PC-9 (cell line): ENCODE results near the gene TTC28. TPM values are rescaled to one million over a fixed set of nuclear protein-coding genes. Genes with fewer than 3 reads are reported as not detected.

Source experiments
- BruUV-seq: library from RNA; stranded (reverse); fragments of 400-500 nt; replicated peaks from 2 replicates; lab custom pipeline; 2021; lab: Mats Ljungman, UMichigan
- CTCF ChIA-PET: fragments of 300-600 bp; sonication (Branson Sonifier 250); formaldehyde crosslinking; loops from one replicate; lab custom pipeline; 2022; ENCODE audit warnings: antibody characterized with exemption; lab: Charles Lee
- POLR2A ChIA-PET: fragments of 300-600 bp; sonication (Branson Sonifier 250); formaldehyde crosslinking; loops from one replicate; lab custom pipeline; 2022; ENCODE audit warnings: antibody characterized with exemption; ENCODE audit not compliant: unreplicated experiment; lab: Charles Lee
- DNase-seq, 2 experiments: peaks; one replicate each; pipeline versions ENCODE4 v3.0.0 to v3.0.0-alpha.2; 2015 to 2022; ENCODE audit warnings: mixed read lengths in 1 of 2
- H2AFZ ChIP-seq: fragments of 200-600 bp; sonication (generic); 2 replicates; pipeline ENCODE4 v1.8.1; 2017; ENCODE audit warnings: antibody characterized with exemption
- H3F3A ChIP-seq: fragments of 200-600 bp; sonication (generic); 2 replicates; pipeline ENCODE4 v1.8.1; 2017; ENCODE audit warnings: antibody characterized with exemption, mild to moderate bottlenecking, low read depth; ENCODE audit not compliant: insufficient read depth
- H3K27ac ChIP-seq: fragments of 200-600 bp; sonication (generic); 2 replicates; pipeline ENCODE4 v1.6.1; 2016; ENCODE audit warnings: mixed run types
- H3K27me3 ChIP-seq: fragments of 200-600 bp; sonication (generic); 2 replicates; pipeline ENCODE4 v1.6.1; 2016; ENCODE audit warnings: low read depth, mixed run types; ENCODE audit not compliant: insufficient read depth
- H3K36me3 ChIP-seq: fragments of 200-600 bp; sonication (generic); 2 replicates; pipeline ENCODE4 v1.6.1; 2016; ENCODE audit warnings: low read depth, mixed run types
- H3K4me1 ChIP-seq: fragments of 200-600 bp; sonication (generic); replicated peaks from 2 replicates; pipeline ENCODE4 v1.6.1; 2016; ENCODE audit warnings: mixed run types; ENCODE audit not compliant: insufficient read depth
- H3K4me2 ChIP-seq: fragments of 200-600 bp; sonication (generic); 2 replicates; pipeline ENCODE4 v1.6.1; 2017; ENCODE audit warnings: mixed run types
- H3K4me3 ChIP-seq: fragments of 200-600 bp; sonication (generic); 2 replicates; pipeline ENCODE4 v1.6.1; 2016; ENCODE audit warnings: mixed run types
- H3K79me2 ChIP-seq: fragments of 200-600 bp; sonication (generic); 2 replicates; pipeline ENCODE4 v1.6.1; 2017; ENCODE audit warnings: low read depth, mixed run types
- H3K9me2 ChIP-seq: fragments of 200-600 bp; sonication (generic); 2 replicates; pipeline ENCODE4 v1.8.1; 2017; ENCODE audit warnings: mild to moderate bottlenecking; ENCODE audit not compliant: insufficient read depth
- H3K9me3 ChIP-seq: fragments of 200-600 bp; sonication (generic); 2 replicates; pipeline ENCODE4 v1.8.1; 2016; ENCODE audit warnings: low read depth; ENCODE audit not compliant: insufficient read depth
- H4K20me1 ChIP-seq: fragments of 200-600 bp; sonication (generic); 2 replicates; pipeline ENCODE4 v1.8.1; 2017; ENCODE audit not compliant: insufficient read depth
- EZH2 ChIP-seq: fragments of 200-600 bp; sonication (generic); IDR thresholded peaks from 2 replicates; pipeline ENCODE4 v1.8.0; 2017; ENCODE audit warnings: antibody characterized with exemption, low read depth
- intact Hi-C: fragments of 100-400 bp; cut with micrococcal nuclease; formaldehyde crosslinking; loops from one replicate; pipeline ENCODE4 v1.10.0; 2022; ENCODE audit not compliant: unreplicated experiment
- total RNA-seq: library from RNA; stranded (reverse); gene quantifications from 2 replicates; pipeline ENCODE4 v1.2.3, GENCODE V29; 2021
- TF ChIP-seq, protein P1 (sequence below): fragments of 200-600 bp; sonication (generic); conservative IDR thresholded peaks from 2 replicates; pipeline ENCODE4 v1.6.1; 2017; ENCODE audit warnings: mixed run types, antibody characterized with exemption, mild to moderate bottlenecking, moderate library complexity

Gene TTC28
- total RNA-seq, 1 experiment from 2014 or later, result 6.7 TPM

DNA sequence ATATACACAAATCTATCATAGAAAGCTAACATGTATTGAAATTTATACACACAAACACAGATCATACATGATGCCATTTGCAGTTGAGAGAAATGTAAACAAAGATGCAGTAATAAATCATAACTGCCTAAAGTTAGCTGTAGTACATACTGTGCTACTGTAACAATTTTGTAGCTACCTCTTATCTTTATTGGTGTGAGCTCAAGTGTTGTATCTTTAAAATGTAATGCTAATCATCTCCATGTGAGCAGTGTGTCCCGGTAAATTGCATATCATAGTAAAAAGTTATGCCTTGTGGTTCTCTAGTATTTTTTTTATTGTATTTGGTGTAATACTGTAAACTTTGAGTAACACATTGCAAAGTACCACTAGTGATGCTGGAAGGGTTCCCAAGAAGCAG lies 743.7 kb downstream of the TTC28 start:
- no peaks in the 10 kb centered on the region for H3F3A ChIP-seq
- ChIA-PET POLR2A (no interaction called here), CTCF (no interaction called here)
- H3K4me1 ChIP-seq, result no peaks in the 10 kb centered on the region
- no peak overlapping the region for H2AFZ ChIP-seq
- no peak for TF ChIP-seq EZH2
- TF ChIP-seq, protein P1, sequence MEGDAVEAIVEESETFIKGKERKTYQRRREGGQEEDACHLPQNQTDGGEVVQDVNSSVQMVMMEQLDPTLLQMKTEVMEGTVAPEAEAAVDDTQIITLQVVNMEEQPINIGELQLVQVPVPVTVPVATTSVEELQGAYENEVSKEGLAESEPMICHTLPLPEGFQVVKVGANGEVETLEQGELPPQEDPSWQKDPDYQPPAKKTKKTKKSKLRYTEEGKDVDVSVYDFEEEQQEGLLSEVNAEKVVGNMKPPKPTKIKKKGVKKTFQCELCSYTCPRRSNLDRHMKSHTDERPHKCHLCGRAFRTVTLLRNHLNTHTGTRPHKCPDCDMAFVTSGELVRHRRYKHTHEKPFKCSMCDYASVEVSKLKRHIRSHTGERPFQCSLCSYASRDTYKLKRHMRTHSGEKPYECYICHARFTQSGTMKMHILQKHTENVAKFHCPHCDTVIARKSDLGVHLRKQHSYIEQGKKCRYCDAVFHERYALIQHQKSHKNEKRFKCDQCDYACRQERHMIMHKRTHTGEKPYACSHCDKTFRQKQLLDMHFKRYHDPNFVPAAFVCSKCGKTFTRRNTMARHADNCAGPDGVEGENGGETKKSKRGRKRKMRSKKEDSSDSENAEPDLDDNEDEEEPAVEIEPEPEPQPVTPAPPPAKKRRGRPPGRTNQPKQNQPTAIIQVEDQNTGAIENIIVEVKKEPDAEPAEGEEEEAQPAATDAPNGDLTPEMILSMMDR, result no peak
- H3K27ac ChIP-seq, result no peak overlapping the region
- H3K79me2 ChIP-seq, result no peaks in the 10 kb centered on the region
- no peak overlapping the region for H3K4me3 ChIP-seq
- no peak overlapping the region for H3K4me2 ChIP-seq
- H3K36me3 ChIP-seq, result no peaks in the 10 kb centered on the region
- no peaks in the 10 kb centered on the region for H3K9me3 ChIP-seq
- no TSS peak for BruUV-seq
- H3K27me3 ChIP-seq, result no peaks in the 10 kb centered on the region
- no peaks in the 10 kb centered on the region for H4K20me1 ChIP-seq
- H3K9me2 ChIP-seq, result no peaks in the 10 kb centered on the region
- no peak for DNase-seq
- intact Hi-C loops, result no loop called here

DNA sequence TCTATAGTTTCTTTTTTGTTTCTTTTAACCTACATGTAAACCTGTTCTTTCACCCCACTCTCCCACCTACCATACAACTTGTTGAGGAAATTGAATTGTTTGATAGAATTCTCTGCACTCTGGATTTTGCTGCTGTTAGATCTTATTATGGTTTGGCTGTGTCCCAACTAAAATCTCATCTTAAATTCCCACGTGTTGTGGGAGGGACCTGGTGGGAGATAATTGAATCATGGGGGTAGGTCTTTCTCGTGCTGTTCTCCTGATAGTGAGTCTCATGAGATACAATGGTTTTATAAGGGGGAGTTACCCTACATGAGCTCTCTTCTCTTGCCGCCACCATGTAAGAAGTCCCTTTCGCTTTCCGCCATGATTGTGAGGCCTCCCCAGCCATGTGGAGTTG lies 745.6 kb downstream of the TTC28 start:
- Histone ChIP-seq H3K4me1 (no peaks in the 10 kb centered on the region), H3K27me3 (no peaks in the 10 kb centered on the region), H2AFZ (no peak overlapping the region), H3K27ac (no peak overlapping the region), H4K20me1 (no peaks in the 10 kb centered on the region), H3K4me3 (no peak overlapping the region), H3K4me2 (no peak overlapping the region), H3K9me2 (no peaks in the 10 kb centered on the region), H3K36me3 (no peaks in the 10 kb centered on the region), H3K79me2 (no peaks in the 10 kb centered on the region), H3F3A (no peaks in the 10 kb centered on the region), H3K9me3 (no peaks in the 10 kb centered on the region)
- no TSS peak for BruUV-seq
- intact Hi-C loops, result no loop called here
- DNase-seq, result no peak
- CTCF ChIA-PET, result no interaction called here
- TF ChIP-seq, protein P1, result no peak
- TF ChIP-seq EZH2, result no peak
- POLR2A ChIA-PET, result interaction anchor here (0.7 kb wide), 1 partner anchor 62 kb away, joined by 7 read pairs; no protein-coding TSS in a partner anchor

DNA sequence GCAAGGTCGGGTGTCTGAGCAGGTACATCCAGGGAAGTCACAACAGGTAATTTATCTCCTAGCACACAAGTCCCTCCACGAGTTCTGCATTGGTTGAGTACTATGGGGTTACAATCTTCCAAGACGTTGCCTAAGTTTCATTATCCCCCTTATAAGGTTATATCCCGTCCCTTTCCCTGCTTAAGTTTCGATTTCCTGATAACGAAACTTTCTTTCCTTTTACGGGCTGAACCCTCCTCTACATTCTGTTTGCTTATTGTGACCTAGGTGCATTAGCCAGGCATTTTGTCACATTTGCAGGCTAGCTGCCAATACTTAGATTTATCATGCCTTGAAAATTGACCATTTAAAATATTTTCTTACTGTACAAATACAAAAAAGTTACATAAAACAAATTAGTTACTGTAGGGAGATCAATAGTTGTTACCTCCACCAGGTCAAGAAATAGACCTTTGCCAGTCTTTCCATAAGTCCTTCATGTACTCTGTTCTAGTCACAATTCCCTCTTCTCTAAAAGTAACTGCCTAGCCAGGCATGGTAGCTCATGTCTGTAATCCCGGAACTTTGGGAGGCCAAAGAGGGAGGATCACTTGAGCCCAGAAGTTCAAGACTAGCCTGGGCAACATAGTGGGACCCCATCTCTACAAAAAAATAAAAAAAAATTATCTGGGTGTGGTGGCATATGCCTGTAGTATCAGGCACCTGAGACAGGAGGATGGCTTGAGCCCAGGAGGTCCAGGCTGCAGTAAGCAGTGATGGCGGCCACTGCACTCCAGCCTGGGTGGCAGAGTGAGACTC lies 746.3 kb downstream of the TTC28 start:
- no peaks in the 10 kb centered on the region for H3K36me3 ChIP-seq
- no peak for TF ChIP-seq EZH2
- TF ChIP-seq, protein P1, result no peak
- DNase-seq, result no peak
- no peaks in the 10 kb centered on the region for H3K79me2 ChIP-seq
- H3K4me3 ChIP-seq, result no peak overlapping the region
- H3K27me3 ChIP-seq, result no peaks in the 10 kb centered on the region
- no peaks in the 10 kb centered on the region for H3K4me1 ChIP-seq
- no peaks in the 10 kb centered on the region for H3F3A ChIP-seq
- no peaks in the 10 kb centered on the region for H4K20me1 ChIP-seq
- H3K27ac ChIP-seq, result no peak overlapping the region
- no peak overlapping the region for H2AFZ ChIP-seq
- intact Hi-C loops, result no loop called here
- H3K4me2 ChIP-seq, result no peak overlapping the region
- H3K9me2 ChIP-seq, result no peaks in the 10 kb centered on the region
- no TSS peak for BruUV-seq
- POLR2A ChIA-PET, result interaction anchor here (0.7 kb wide), 1 partner anchor 62 kb away, joined by 7 read pairs; no protein-coding TSS in a partner anchor
- CTCF ChIA-PET, result no interaction called here
- H3K9me3 ChIP-seq, result no peaks in the 10 kb centered on the region
